ENCODE results near the gene TBL1Y. TPM values are rescaled to one million over a fixed set of nuclear protein-coding genes. Genes with fewer than 3 reads are reported as not detected.
"Not testable (repeated sequence)": the region's sequence is repeated elsewhere in the genome, so short reads cannot be mapped to it uniquely, and the experiment has no call there.

TBL1Y gene
- total and polyA plus RNA-seq, 2 donors (not counting 1 experiment from before 2014, with no cell fraction given): not detected

DNA sequence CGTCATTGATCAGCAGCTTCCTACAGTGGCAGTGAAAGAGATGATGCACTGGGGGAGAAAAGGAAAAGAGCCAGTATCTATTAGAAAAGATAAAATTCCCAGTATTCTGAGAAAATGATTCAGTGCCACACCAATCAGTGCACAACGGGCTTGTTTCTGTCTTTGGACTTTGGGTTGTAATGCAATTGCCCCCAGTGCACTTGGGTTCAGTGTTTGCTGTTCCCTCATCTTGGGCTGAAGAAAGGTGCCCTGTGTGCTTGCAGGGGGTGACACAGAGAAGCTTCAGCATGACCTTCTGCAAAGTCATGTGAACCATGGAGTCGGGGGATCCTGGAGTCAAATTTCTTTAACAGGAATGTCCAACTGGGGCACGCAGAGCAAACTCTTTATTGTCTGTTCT is 131.5 kb downstream of the TBL1Y start:
- TF ChIP-seq, protein P1, sequence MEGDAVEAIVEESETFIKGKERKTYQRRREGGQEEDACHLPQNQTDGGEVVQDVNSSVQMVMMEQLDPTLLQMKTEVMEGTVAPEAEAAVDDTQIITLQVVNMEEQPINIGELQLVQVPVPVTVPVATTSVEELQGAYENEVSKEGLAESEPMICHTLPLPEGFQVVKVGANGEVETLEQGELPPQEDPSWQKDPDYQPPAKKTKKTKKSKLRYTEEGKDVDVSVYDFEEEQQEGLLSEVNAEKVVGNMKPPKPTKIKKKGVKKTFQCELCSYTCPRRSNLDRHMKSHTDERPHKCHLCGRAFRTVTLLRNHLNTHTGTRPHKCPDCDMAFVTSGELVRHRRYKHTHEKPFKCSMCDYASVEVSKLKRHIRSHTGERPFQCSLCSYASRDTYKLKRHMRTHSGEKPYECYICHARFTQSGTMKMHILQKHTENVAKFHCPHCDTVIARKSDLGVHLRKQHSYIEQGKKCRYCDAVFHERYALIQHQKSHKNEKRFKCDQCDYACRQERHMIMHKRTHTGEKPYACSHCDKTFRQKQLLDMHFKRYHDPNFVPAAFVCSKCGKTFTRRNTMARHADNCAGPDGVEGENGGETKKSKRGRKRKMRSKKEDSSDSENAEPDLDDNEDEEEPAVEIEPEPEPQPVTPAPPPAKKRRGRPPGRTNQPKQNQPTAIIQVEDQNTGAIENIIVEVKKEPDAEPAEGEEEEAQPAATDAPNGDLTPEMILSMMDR (IDR thresholded peaks at IDR 0.05): no peak
- TF ChIP-seq EZH2 (IDR thresholded peaks at IDR 0.05; ENCODE audit: borderline replicate concordance, insufficient read depth, low read depth, low read length, poor library complexity, severe bottlenecking): no peak
- no peak overlapping the region for H3K4me3 ChIP-seq (ENCODE audit: control extremely low read depth in 1 of 5, extremely low read depth in 1 of 5, insufficient read depth in 1 of 5, low read depth in 2 of 5, low read length in 4 of 5)
- WGBS (ENCODE audit: insufficient coverage): no CpG with 5 or more reads among the region's 4 CpGs
- Mint-ChIP-seq H3K4me1 (no peaks in the 10 kb centered on the region), H3K27me3 (no peaks in the 10 kb centered on the region), H3K9me3 (ENCODE audit: insufficient read depth) (no peaks in the 10 kb centered on the region), H3K27ac (no peak overlapping the region), H3K4me3 (no peak overlapping the region)
- no peak overlapping the region for H3K9ac ChIP-seq (ENCODE audit: low read length)
- CTCF ChIA-PET: no interaction called here
- no peaks in the 10 kb centered on the region for H3K9me3 ChIP-seq (ENCODE audit: control extremely low read depth in 1 of 3, control insufficient read depth in 2 of 3, insufficient read depth in 1 of 3, low read length in 2 of 3)
- no peaks in the 10 kb centered on the region for H3K36me3 ChIP-seq (replicated peaks in 1 of 2; ENCODE audit: control extremely low read depth in 1 of 2, control insufficient read depth in 1 of 2, extremely low read depth in 1 of 2, insufficient read depth in 2 of 2, low read length in 1 of 2)
- H4K20me1 ChIP-seq (ENCODE audit: control insufficient read depth, insufficient read depth, low read length, poor library complexity, severe bottlenecking): no peaks in the 10 kb centered on the region
- H3K79me2 ChIP-seq (ENCODE audit: control insufficient read depth, insufficient read depth, low read length): no peaks in the 10 kb centered on the region
- H3K4me2 ChIP-seq (replicated peaks; ENCODE audit: low read depth, low read length, poor library complexity, severe bottlenecking): no peak overlapping the region
- no peaks in the 10 kb centered on the region for H3K27me3 ChIP-seq (replicated peaks in 1 of 4; ENCODE audit: control extremely low read depth in 1 of 4, control insufficient read depth in 3 of 4, insufficient read depth in 4 of 4, low read length in 3 of 4)
- ATAC-seq (ENCODE audit: low read depth) (no peak), DNase-seq (no peak)
- intact Hi-C loops (cut with micrococcal nuclease): no loop called here
- no peak overlapping the region for H2AFZ ChIP-seq (ENCODE audit: insufficient read depth, low read depth, low read length, poor library complexity, severe bottlenecking)
- H3K4me1 ChIP-seq (ENCODE audit: control insufficient read depth in 2 of 2, insufficient read depth in 2 of 2, low read length in 2 of 2): no peaks in the 10 kb centered on the region
- POLR2A ChIA-PET: no interaction called here
- H3K27ac ChIP-seq (ENCODE audit: low read length in 2 of 2): no peak overlapping the region

DNA sequence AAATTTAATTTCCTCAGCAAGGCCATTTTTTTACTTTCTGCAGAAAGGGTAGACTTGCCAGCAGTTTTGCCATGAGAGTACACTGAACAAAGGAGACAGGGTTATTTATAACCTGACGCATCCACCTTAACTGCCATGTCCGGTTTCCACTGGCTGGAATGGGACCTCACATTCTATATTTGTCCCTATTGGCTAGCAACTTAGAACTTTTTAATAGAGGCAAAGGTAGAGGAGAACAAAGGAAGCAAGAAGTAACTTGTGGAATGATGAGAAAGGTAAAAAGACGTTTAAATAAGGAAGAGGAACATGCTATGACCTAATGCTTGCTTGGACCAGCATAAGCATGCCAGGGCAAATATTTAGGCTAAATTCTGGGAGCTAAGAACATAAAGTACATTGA is 142.0 kb downstream of the TBL1Y start:
- H3K4me1 Mint-ChIP-seq; H3K4me3 Mint-ChIP-seq; H3K36me3 ChIP-seq (replicated peaks in 1 of 2; ENCODE audit: control extremely low read depth in 1 of 2, control insufficient read depth in 1 of 2, extremely low read depth in 1 of 2, insufficient read depth in 2 of 2, low read length in 1 of 2); intact Hi-C loops (cut with micrococcal nuclease); H3K79me2 ChIP-seq (ENCODE audit: control insufficient read depth, insufficient read depth, low read length); H3K27ac ChIP-seq (ENCODE audit: low read length in 2 of 2); H3K9me3 ChIP-seq (ENCODE audit: control extremely low read depth in 1 of 3, control insufficient read depth in 2 of 3, insufficient read depth in 1 of 3, low read length in 2 of 3); H4K20me1 ChIP-seq (ENCODE audit: control insufficient read depth, insufficient read depth, low read length, poor library complexity, severe bottlenecking); H3K4me3 ChIP-seq (ENCODE audit: control extremely low read depth in 1 of 5, extremely low read depth in 1 of 5, insufficient read depth in 1 of 5, low read depth in 2 of 5, low read length in 4 of 5); H3K9ac ChIP-seq (ENCODE audit: low read length); H3K27me3 Mint-ChIP-seq; H2AFZ ChIP-seq (ENCODE audit: insufficient read depth, low read depth, low read length, poor library complexity, severe bottlenecking); H3K27me3 ChIP-seq (replicated peaks in 1 of 4; ENCODE audit: control extremely low read depth in 1 of 4, control insufficient read depth in 3 of 4, insufficient read depth in 4 of 4, low read length in 3 of 4); H3K27ac Mint-ChIP-seq; CTCF ChIA-PET; H3K9me3 Mint-ChIP-seq (ENCODE audit: insufficient read depth); DNase-seq; POLR2A ChIA-PET; H3K4me1 ChIP-seq (ENCODE audit: control insufficient read depth in 2 of 2, insufficient read depth in 2 of 2, low read length in 2 of 2); ATAC-seq (ENCODE audit: low read depth); H3K4me2 ChIP-seq (replicated peaks; ENCODE audit: low read depth, low read length, poor library complexity, severe bottlenecking): not testable (repeated sequence)
- WGBS (ENCODE audit: insufficient coverage): no CpG with 5 or more reads among the region's 3 CpGs
